ENCODE data around the gene CEP70.

DNA sequence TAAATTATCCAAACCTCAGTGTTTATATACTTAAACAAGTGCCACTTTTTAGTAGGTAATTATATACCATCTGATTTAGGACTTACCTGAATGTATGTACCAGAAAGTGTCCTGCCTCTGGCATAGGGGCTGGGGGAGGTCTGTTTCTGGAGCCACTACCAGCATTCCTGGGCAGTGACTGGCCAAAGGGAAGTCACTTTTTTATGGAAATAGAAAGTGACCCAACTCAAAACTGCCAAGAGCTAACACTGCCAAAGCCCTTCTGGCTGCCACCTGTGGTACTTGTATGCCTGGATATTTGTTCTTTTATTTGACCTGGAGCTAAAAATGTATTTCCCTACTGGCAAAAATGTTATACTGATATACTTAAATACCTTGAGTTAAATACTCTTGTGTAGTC lies 116.9 kb downstream of the CEP70 start:
- TF ChIP-seq EZH2 (IDR thresholded peaks at IDR 0.05; ENCODE audit: insufficient read depth, poor library complexity, severe bottlenecking), result no peak
- TF ChIP-seq EZH2phosphoT487 (IDR thresholded peaks at IDR 0.05; ENCODE audit: insufficient read depth, low read depth), result no peak

Measured in GM23248 (cell line).